IPS-18c (cell line): ENCODE measurements around the gene TNIP2.

Experiments used
- H3K4me3 ChIP-seq: 2 replicates; pipeline ENCODE4 v1.7.0; 2013; ENCODE audit warnings: low read depth, mild to moderate bottlenecking, low read length, moderate library complexity; ENCODE audit not compliant: insufficient read depth
- H3K9me3 ChIP-seq: one replicate; pipeline ENCODE4 v1.6.1; 2013; ENCODE audit warnings: mild to moderate bottlenecking, low read length, moderate library complexity; ENCODE audit not compliant: control insufficient read depth, insufficient read depth

The TNIP2 gene

DNA sequence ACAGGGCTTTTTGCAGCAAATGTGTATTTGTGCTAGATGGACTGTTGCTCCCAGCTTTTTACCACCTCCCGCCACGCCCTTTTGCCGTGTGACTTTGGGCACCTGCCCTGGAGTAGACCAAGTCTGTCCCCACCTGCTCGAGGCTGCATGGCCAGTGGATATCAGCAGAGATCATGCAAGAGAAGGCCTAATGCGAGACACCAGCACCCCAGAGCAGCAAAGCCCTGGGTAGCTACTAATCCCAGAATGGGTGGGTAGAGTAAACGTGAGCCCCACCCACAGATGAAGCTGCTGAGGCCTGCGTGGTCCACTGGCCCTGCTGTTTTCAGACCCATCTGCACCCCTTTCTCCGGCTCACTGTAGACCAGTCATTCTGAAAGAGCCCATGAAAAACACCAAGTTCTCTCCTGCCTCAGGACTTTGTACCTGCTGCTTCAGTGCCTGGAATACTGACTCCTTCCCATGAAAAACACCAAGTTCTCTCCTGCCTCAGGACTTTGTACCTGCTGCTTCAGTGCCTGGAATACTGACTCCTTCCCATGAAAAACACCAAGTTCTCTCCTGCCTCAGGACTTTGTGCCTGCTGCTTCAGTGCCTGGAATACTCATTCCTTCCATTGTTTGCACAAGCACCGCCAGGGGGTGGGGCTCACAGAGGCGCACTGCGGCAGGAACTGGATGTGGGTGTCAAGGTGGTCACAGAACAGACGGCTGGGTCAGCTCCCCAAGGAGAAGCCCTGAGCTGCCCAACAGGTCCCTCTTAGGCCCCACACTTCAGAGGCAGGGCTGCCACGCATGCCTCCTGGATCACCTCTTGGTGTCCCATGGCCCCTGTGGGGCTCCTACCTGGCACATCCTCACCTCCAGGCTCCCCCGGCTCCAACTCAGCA lies 5.1 kb upstream of the TNIP2 start:
- Histone ChIP-seq H3K4me3 (no peak overlapping the region), H3K9me3 (no peaks in the 10 kb centered on the region)

DNA sequence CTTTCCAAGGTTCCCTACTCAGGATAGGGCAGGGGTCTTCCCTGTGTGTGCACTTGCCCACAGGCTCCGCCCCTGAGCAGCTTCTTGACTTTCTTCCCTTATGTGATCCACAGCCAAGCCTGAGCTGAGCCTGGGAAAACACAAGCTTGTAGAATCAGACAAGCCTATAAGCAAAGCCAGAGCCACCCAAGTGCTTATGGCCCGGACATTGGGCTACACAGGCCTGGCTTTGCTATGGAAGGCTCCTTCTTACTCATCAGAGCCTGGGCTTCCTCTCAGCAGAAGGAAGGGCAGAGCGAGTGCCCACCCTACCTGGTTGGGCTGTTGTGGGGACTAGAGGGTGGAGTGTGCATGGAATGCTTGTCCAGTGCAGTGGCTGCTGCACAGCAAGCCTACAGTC lies 1.3 kb upstream of the TNIP2 start:
- Histone ChIP-seq H3K4me3 (no peak overlapping the region), H3K9me3 (no peaks in the 10 kb centered on the region)

DNA sequence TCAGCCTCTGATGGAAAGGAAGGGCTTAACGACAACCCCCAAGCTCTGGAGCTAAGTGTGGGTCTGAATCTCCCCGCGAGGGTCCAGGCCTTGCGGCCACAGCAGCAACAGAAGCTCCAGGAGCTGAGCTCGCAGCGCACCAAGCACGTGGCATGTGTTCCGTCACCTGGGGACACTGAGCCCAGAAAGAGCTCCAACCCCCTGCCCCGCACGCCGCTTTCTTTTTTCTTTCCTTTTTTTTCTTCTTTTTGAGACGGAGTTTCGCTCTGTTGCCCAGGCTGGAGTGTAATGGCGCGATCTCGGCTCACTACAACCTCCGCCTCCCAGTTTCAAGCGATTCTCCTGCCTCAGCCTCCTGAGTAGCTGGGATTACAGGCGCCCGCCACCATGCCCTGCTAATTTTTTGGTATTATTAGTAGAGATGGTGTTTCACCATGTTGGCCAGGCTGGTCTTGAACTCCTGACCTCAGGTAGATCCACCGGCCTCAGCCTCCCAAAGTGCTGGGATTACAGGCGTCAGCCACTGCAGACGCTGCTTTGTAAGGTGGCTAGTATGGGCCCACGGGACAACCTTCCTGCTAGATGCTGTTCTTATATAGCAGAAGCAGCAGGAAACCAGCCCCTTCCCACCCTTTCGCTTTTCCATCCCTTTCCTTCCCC lies 685 bp upstream of the TNIP2 start:
- Histone ChIP-seq H3K4me3 (no peak overlapping the region), H3K9me3 (no peaks in the 10 kb centered on the region)

DNA sequence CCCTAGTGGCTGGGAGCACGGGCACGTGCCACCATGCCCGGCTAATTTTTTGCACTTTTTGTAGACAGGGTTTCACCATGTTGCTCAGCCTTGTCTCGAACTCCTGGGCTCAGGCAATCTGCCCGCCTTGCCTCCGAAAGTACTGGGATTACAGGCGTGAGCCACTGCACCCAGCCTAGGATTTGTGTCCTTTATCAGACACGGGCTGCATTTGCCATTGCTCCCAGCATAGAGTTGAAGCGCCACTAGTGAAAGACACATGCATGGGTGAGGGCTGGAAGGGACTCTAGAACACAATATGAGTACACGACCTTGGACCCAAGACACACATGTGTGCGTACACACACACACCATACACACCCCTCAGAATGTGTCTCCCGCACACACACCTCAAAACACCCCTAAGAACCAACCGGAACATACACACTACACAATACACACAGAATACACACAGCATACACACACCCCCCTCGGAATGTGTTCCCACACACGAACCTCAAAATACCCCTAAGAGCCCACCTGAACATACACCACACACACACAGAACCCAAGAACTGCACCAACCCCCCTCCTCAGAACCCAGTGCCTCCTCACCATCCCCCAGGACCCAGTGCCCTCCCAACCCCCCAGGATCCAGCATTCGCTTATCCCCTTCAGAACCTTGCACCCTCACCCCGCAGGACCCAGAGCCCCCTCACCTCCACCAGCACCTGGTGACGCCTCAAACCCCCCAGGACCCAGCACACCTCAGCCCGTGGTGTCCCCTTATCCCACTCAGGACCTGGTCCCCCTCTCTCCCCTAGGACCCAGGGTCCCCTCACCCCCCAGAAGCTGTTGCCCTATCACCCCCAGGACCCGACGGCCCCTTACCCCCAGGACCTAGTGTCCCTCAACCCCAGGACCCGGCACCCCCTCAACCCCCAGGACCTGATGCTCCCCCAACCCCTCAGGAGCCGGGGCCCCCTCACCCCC lies 1.0 kb downstream of the TNIP2 start:
- Histone ChIP-seq H3K4me3 (peak overlapping the region; percentile 82), H3K9me3 (no peaks in the 10 kb centered on the region)

DNA sequence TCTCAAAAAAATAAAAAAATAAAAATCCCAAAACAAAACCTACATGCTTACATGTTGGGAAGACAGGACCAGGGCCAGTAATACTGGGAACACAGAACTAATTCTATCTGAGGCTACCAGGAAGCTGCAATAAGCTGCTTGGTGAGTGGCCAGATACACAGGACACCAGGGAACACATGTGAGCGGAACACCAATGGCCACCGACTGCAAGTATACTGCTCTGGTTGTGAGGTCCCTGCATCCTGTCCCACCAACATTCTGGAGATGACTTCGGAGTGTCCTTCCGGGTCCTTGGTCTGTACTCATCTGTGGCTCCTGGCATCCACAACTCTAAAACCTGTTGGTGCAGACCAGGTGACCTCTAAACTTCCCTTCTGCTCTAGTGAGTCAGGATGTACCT lies 2.7 kb downstream of the TNIP2 start:
- Histone ChIP-seq H3K4me3 (no peak overlapping the region), H3K9me3 (peaks cover 3% of the 10 kb centered on the region)

DNA sequence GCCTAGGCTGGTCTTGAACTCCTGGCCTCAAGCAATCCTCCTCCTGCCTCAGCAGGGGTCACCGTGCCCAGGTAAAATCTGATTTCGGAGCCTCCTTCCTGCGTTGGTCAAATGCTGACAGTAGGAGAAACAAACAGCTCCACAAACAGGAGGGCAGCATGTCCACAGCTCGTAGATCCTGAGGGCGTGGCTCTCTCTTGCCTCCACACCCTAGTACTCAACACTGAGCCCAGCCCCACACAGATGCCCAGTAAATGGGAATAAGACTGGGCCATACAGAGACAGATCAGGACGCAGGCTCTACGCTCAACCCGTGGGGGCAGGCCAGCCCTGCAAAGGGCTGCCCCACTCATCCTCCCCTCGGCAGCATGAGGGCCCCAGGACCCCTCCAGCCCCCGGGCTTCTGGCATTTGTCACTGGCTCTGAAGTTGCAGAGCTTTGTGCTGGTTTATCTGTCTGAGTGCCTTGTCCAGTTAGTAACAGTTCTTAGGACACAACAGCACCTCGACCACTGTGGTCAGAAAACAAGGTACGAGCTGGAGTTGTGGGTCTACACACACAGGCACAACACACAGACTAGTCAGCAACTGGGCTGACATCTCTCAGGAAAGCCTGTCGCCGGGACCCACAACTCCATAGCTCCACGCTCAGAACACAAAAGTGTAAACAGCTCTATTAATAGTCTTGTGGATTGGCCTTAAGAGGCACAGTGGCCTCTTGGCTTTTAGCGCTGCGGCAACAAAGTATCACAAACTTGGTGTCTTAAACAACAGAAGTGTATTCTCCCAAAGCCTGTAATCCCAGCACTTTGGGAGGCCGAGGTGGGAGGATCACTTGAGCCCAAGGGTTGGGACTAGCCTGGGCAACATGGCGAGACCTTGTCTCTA lies 5.2 kb downstream of the TNIP2 start:
- Histone ChIP-seq H3K4me3 (no peak overlapping the region), H3K9me3 (peaks cover 3% of the 10 kb centered on the region)

DNA sequence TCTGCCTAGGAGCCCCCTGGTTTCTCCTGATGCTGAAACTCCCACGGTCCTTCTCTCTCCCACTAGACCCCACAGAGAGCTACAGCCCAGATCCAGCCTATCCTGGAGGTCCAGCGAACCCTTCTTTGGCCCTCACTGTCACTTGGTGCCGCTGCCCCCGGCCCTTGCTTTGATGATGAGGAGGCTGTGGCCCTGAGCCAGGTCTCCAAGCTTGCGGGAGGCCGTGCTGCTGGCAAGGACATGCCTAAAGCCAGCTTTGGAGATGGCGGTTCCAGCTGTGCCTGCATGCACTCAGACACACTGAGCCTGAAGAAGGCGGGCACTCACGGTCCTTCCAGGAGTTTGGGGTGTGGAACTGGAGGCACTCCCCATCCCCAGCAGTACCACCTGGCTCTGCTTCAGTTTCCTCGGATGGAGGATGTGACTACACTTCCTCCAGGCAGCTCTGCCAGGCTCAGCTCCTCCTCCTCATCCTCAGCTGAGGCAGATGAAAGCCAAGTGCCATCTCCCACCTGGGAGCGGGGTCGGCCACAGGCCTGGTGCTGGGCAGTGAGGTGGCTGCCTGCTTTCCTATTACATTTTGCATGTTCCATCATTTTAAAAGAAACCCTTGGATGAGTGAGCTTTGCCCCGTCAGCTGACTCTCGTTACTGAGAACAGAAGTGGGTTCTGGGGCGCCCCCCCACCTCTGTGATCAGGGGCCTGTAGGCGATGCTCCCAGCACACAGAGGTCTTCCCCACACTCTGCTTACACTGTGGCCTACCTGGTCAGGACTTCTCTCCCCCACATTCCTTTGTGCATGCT lies 9.0 kb downstream of the TNIP2 start:
- Histone ChIP-seq H3K4me3 (no peak overlapping the region), H3K9me3 (peaks cover 5% of the 10 kb centered on the region)

DNA sequence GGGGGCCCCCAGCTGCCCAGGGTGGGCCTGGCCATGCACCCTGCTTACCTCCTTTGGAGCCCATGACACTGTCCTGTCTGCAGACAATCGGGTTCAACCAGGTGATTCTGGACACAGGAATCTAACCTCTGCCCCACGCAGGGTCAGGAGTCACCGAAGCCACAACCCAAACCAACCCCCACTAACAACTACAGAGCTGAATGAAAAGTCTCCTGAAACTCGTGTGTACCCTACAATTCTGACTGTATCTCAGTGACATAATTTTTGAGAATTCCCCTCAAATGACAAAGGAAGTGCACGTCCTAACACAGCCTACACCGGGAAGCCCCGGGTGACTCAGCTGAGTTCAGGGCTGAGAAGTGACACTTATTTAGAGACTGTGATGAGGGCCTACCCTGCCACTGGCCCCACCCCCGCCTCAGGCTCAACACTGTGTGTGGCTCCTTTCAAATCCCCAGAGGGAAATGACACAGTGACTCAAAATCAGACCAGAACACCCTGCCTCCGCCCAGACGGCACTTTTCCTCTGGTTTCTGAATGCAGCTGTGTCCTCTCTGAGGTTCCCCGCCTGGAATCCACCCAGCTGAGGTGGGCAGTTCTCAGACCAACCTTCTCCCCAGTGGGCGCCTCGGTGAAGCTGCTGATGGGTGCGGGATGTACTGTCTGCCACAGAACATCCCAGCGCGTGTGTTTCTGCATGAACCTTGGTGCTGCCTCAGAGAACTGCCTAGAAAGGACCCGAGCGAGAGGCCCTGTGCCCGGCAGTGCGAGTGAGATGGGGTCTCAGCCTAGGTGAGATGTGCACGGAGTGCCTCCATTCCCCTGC lies 9.9 kb downstream of the TNIP2 start:
- no peak overlapping the region for H3K4me3 ChIP-seq
- H3K9me3 ChIP-seq: peaks cover 5% of the 10 kb centered on the region

DNA sequence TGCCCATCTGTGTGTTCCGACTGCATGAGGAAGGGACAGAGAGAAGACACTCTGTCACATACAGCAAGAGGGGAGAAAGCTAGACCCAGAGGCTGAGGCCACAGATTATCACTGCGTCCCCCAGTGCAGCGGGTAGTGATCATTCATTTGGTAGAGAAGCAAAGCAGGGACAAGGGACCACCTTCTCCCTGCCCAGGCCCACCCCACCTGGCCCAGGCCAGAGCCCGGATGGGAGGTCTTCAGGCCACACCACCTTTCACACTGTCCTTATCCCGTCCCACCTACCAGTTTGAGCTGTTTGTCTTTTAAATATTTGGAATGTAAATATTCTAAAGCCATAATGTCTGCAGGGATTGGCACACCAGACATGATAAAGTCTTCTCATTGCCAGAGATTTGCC lies 10.6 kb downstream of the TNIP2 start:
- peaks cover 5% of the 10 kb centered on the region for H3K9me3 ChIP-seq
- no peak overlapping the region for H3K4me3 ChIP-seq

DNA sequence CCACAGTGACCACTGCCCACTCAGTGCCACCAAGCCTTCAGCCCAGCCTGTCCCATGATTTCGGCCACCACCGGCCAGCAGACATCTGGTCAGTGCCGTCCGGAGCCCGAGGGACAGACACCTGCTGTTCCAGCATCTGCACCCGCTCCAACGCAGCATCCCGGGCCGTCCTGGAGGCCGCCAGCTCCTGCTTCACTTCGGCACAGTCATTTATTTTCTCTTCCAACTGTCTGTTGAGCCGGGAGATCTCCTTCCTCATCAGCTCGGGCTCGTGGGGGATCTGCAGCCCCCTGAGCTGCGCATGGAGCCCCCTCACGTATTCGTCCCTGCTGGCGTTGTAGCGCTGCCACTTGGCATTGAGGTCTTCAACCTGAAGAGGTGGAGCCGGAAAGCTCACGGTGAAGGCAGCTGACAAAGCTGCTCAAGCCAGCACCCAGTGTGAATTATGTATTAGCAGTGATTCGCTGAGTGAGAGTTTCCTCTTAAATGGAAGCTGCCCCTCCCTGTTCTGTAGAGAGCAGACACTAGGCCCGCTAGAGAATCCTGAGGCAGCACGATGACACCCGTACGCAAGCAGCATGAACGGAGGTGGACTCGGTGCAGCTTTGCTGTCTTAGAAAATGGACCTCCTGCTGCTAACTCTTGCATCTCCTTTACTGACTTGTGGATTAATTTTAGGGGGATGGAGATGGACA lies 11.4 kb downstream of the TNIP2 start:
- Histone ChIP-seq H3K4me3 (no peak overlapping the region), H3K9me3 (peaks cover 5% of the 10 kb centered on the region)

DNA sequence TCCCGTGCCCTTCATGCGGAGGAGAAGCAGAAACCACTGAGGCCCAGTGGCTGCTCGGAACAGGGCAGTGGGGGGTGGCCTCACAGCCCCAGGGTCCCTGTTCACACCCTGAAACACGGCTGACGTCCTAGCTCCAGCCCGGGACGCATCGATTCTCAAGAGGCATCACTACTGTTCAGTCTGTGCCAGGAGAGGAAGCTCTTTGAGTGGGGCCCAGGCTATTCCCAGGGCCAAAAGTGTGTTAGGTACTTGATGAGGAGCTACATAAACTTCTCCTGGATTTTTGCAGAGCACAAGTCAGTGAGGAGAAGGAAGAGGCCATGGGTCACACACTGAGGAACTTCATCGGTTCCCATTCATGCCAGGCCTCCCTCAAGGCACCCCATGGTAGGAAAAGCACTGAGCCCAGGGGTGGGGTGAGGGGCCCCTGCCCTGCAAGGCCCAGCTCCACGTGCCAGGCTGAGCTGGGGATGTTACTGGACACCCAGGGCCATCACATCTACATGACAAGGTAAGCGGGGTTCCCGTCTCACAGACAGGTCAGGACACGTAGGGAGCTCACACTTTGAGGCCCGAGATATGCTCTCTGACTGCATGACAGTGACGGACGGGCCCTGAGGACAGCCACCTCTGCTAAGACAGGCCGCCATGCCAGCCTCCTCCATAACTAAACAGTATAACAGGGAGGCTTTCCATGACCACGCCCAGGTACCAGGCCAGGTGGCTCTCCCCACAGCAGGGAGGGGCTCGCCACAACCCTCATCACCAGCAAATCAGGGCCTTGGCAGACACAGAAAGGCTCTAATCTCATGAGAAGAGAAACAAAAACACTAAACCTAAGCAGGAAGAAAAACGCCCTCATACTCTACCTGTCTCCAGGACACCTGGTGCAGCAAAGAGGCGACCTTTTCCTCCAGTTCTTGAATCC lies 12.4 kb downstream of the TNIP2 start:
- no peak overlapping the region for H3K4me3 ChIP-seq
- H3K9me3 ChIP-seq: peaks cover 2% of the 10 kb centered on the region

DNA sequence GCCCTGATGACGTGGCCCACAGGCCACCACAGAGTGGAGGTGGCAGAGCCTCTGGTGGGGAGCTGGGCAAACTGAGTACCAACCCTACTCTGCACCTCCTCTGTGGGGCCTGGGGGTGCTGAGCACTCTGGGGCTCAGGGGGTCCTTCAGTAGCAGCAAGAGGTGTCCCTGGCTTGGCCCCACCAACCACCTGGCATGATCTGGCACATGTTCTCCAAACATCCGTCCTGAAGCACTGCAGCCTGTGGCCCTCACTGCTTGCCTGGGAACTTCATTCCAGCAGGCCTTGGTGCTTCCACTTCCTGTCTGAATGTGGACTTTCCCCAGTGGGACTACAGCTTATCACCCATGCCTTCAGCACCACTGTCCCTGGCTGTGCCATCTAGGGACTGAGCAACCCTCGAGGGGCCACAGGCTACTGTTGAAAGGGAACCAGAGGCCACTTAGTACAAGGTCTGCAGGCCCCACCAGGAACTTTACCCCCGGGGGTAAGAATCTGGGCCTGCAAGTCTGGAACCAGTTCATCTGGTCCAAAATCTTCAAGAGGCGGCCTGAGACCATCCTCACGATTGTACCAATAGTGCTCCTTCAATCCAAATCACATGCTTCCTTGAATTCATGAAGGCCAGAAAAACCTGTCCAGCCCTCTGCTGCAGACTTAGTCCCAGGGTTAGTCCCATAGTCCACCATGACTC lies 13.2 kb downstream of the TNIP2 start:
- peaks cover 2% of the 10 kb centered on the region for H3K9me3 ChIP-seq
- no peak overlapping the region for H3K4me3 ChIP-seq

DNA sequence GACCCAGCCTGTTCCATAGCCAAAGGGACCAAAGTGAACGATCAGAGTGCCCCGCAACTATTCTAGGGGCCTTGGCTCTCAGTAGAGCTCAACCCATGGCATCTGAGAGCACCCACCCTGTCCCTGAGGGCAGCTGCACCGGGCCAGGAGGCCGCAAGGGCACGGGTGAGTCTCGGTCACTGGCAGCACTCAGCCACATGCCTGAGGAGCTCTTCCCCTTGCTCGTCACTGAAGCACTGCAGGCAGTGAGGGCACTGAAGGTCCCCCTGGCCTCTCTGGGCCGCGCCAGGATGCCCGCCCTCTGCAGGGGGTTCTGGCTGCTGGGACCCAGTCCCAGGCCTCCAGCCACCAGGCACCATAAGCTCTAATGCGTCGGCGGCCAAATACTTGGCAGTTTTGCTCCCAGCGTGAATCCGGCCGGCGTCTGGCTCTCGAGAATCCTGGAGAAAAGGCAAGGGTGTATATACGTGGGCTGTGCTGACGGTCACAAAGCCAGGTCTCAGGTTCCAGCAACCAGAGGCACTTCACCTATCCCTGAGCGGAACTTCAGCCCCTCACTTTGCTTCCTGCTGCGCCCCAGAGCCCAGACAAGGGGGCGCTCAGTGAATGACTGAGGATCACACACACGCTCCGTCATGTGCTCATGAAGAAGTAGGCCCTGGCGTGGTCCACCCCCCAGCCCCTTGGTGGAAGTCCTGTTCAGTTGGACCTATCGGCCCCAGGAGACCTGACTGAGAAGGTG lies 13.9 kb downstream of the TNIP2 start:
- H3K9me3 ChIP-seq: peaks cover 2% of the 10 kb centered on the region
- no peak overlapping the region for H3K4me3 ChIP-seq
